ENCODE results near the gene NFKBIE. TPM values are rescaled to one million over a fixed set of nuclear protein-coding genes. Genes with fewer than 3 reads are reported as not detected.

The NFKBIE gene
- polyA plus RNA-seq, 1 donor (not counting 4 experiments of a cell fraction or from before 2014, with no cell fraction given) = 7.3 TPM

DNA sequence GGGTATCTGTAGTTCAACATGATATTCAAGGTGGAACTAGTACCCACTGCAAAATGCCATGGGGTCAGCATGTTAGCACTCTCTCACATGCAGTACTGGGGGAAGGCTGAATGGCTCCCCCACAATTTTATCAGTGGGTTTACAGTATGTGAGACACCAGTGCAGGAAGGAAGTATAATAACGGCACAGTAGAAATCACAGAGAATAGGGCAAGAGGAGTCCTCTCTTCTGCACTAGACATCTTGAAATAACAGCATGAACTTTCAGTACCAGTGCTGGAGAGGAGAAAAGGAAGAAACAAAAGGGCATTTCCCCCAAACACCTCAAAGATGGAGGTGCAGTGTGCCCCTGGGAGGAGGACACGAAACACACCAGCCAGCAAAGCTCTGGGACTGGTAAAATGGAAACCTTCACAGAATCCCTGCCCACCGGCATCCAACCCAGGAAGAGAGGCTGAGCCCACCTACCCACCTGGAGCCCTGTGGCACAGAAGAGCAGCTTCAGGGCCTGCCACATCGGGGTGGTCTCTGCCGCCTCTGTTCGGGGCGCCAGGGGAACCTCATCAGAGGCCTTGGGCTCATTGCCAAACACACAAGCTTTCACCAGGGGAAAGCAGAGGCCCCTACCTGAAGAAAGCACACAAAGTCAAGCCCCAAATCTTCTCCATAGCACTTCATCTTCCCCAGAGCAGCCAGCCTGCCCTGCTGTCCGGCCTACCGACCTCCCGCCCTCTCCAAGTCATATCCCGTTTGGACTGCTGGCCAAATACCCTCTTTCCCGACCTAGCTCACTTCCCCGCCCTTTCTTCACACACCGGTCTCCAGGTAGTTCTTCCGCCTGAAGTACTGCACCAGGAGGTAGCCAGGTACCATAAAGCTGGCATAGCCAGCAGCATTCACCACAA is 9.2 kb downstream of the NFKBIE start:
- FAIRE-seq = no peak
- no peak for DNase-seq (ENCODE audit: low read depth, low spot score)
- Histone ChIP-seq H3K27me3 (ENCODE audit: control insufficient read depth, extremely low read depth, insufficient read depth, low read length) (no peaks in the 10 kb centered on the region), H3K27ac (ENCODE audit: control insufficient read depth, insufficient read depth, low read length) (peak overlapping the region; percentile 73), H3K9me1 (ENCODE audit: control insufficient read depth, extremely low read depth, insufficient read depth, low read length) (peaks cover 2% of the 10 kb centered on the region), H4K20me1 (ENCODE audit: control insufficient read depth, extremely low read depth, insufficient read depth, low read length) (peaks cover 49% of the 10 kb centered on the region), H2AFZ (ENCODE audit: control insufficient read depth, low read length) (peak overlapping the region; percentile 3), H3K79me2 (ENCODE audit: control insufficient read depth, insufficient read depth, low read length) (peaks cover 35% of the 10 kb centered on the region), H3K4me3 (ENCODE audit: control insufficient read depth in 2 of 3, extremely low read depth in 1 of 3, insufficient read depth in 2 of 3, low read depth in 1 of 3, low read length in 3 of 3) (peak overlapping the region; percentile 81 to 94 (median 90)), H3K4me1 (ENCODE audit: control insufficient read depth, extremely low read depth, insufficient read depth, low read length) (peaks cover 18% of the 10 kb centered on the region), H3K36me3 (ENCODE audit: control insufficient read depth in 2 of 2, extremely low read depth in 1 of 2, insufficient read depth in 2 of 2, low read length in 2 of 2) (peaks cover 40 to 57% of the 10 kb centered on the region in 2 experiments), H3K9ac (ENCODE audit: control insufficient read depth, extremely low read depth, insufficient read depth, low read length) (peak overlapping the region; percentile 92), H3K9me3 (ENCODE audit: control insufficient read depth, low read depth, low read length) (no peaks in the 10 kb centered on the region), H3K4me2 (ENCODE audit: control insufficient read depth, extremely low read depth, insufficient read depth, low read depth, low read length) (peak overlapping the region; percentile 98)
- dilution Hi-C loops (cut with MboI; ENCODE audit: extremely low pct_ligation_motif_present, low sequenced_read_pairs) = no loop called here
- TF ChIP-seq CTCF (optimal IDR thresholded peaks at IDR 0.05 in 1 of 3, IDR thresholded peaks at IDR 0.05 in 1 of 3, conservative IDR thresholded peaks at IDR 0.05 in 1 of 3; ENCODE audit: extremely low read depth in 1 of 3, insufficient read depth in 2 of 3, low read length in 3 of 3) = no peak
- no peak for TF ChIP-seq EZH2 (IDR thresholded peaks at IDR 0.05; ENCODE audit: low read length)

DNA sequence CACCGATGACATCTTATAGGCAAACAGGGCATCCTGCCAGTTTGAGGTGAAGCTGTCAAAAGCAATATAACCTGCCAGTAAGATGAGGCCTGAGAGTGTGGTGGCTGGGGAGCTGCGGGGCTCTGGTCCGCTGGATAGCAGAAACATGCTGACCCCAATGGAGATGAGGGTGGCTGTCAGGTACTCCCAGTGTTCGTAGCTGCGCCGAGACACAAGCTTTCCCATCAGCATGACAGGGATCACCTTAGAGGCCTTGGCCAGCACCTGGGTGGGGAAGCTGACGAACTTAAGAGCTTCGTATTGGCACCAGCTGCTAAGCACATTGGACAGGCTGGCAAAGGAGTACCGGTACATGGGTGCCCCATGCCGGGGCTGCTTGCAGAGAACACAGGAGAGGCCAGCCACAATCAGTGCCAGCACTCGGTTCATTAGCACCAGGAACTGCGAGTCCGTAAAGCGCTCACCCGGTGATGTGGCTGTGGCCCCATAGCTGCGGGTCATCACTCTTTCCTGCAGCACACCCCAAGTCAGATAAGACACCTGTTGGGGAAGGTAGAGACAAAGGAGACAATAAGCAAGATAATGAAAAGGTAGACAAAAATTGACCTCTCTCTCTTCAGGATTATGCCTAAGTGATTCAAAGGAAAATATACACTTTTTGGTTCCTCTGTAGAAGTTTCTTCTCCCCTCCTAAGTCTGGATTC is 10.1 kb downstream of the NFKBIE start:
- no peak for TF ChIP-seq EZH2 (IDR thresholded peaks at IDR 0.05; ENCODE audit: low read length)
- dilution Hi-C loops (cut with MboI; ENCODE audit: extremely low pct_ligation_motif_present, low sequenced_read_pairs) = no loop called here
- Histone ChIP-seq H3K9me1 (ENCODE audit: control insufficient read depth, extremely low read depth, insufficient read depth, low read length) (peaks cover 2% of the 10 kb centered on the region), H3K4me2 (ENCODE audit: control insufficient read depth, extremely low read depth, insufficient read depth, low read depth, low read length) (peak overlapping the region; percentile 98), H4K20me1 (ENCODE audit: control insufficient read depth, extremely low read depth, insufficient read depth, low read length) (peaks cover 56% of the 10 kb centered on the region), H3K9ac (ENCODE audit: control insufficient read depth, extremely low read depth, insufficient read depth, low read length) (peak overlapping the region; percentile 92), H3K79me2 (ENCODE audit: control insufficient read depth, insufficient read depth, low read length) (peaks cover 44% of the 10 kb centered on the region), H3K4me3 (ENCODE audit: control insufficient read depth in 2 of 3, extremely low read depth in 1 of 3, insufficient read depth in 2 of 3, low read depth in 1 of 3, low read length in 3 of 3) (peak overlapping the region in 1 of 3 experiments; percentile 81), H3K4me1 (ENCODE audit: control insufficient read depth, extremely low read depth, insufficient read depth, low read length) (peaks cover 18% of the 10 kb centered on the region), H2AFZ (ENCODE audit: control insufficient read depth, low read length) (no peak overlapping the region), H3K27ac (ENCODE audit: control insufficient read depth, insufficient read depth, low read length) (no peak overlapping the region), H3K27me3 (ENCODE audit: control insufficient read depth, extremely low read depth, insufficient read depth, low read length) (no peaks in the 10 kb centered on the region), H3K9me3 (ENCODE audit: control insufficient read depth, low read depth, low read length) (no peaks in the 10 kb centered on the region), H3K36me3 (ENCODE audit: control insufficient read depth in 2 of 2, extremely low read depth in 1 of 2, insufficient read depth in 2 of 2, low read length in 2 of 2) (peaks cover 44 to 62% of the 10 kb centered on the region in 2 experiments)
- DNase-seq (ENCODE audit: low read depth, low spot score) = no peak
- no peak for FAIRE-seq
